BE2C (cell line): Measurements from ENCODE around the gene SLC27A1.

Experiments
- DNase-seq: peaks from one replicate; pipeline ENCODE4 v3.0.0-alpha.2; 2020
- H3K27me3 ChIP-seq: fragments of 250-450 bp; sonication (Bioruptor Pico); 2 replicates; pipeline ENCODE4 v1.5.1; 2020; ENCODE audit warnings: mild to moderate bottlenecking
- H3K36me3 ChIP-seq: fragments of 250-450 bp; sonication (Bioruptor Pico); 2 replicates; pipeline ENCODE4 v1.5.1; 2020; ENCODE audit warnings: mild to moderate bottlenecking
- H3K4me1 ChIP-seq: fragments of 250-450 bp; sonication (Bioruptor Pico); 2 replicates; pipeline ENCODE4 v1.5.1; 2020
- H3K4me3 ChIP-seq: 2 replicates; pipeline ENCODE4 v1.5.1; 2011; ENCODE audit warnings: low read depth, low read length
- H3K9me3 ChIP-seq: fragments of 250-450 bp; sonication (Bioruptor Pico); 2 replicates; pipeline ENCODE4 v1.5.1; 2020
- CTCF ChIP-seq: IDR thresholded peaks from 2 replicates; pipeline ENCODE4 v1.5.1; 2012; ENCODE audit warnings: mild to moderate bottlenecking, low read depth, low read length

SLC27A1 gene

DNA sequence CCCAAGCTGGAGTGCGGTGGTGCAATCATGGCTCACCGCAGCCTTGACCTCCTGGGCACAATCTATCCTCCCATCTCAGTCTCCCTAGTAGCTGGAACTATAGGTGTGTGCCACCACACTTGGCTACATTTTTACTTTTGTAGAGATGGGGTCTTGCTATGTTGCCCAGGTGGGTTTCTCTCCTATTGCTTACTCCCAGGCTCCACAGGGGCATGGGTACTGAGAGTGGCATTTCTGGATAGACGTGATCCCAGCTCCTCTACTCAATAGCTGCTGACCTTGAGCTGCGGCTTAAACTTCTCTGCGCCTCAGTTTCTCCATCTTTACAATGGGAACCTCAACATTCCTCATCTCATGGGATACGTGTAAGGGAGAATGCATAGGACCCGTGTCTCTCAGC is 38.9 kb upstream of the SLC27A1 start:
- no peak for TF ChIP-seq CTCF
- Histone ChIP-seq H3K36me3 (no peaks in the 10 kb centered on the region), H3K27me3 (no peaks in the 10 kb centered on the region), H3K4me3 (no peak overlapping the region), H3K9me3 (no peaks in the 10 kb centered on the region), H3K4me1 (no peaks in the 10 kb centered on the region)
- DNase-seq = no peak

- no peak for TF ChIP-seq CTCF
- Histone ChIP-seq H3K4me3 (no peak overlapping the region), H3K36me3 (no peaks in the 10 kb centered on the region), H3K4me1 (no peaks in the 10 kb centered on the region), H3K9me3 (no peaks in the 10 kb centered on the region), H3K27me3 (peaks cover 6% of the 10 kb centered on the region; the same call in 1 of the 2 replicates)
- no peak for DNase-seq
These were observed 35.1 kb upstream of the SLC27A1 start for GRCh38 chr19:17435218-17435617.

- no peak for TF ChIP-seq CTCF
- H3K27me3 ChIP-seq = peaks cover 6% of the 10 kb centered on the region; the same call in 1 of the 2 replicates
- H3K4me1 ChIP-seq = no peaks in the 10 kb centered on the region
- no peak for DNase-seq
- no peaks in the 10 kb centered on the region for H3K9me3 ChIP-seq
- H3K4me3 ChIP-seq = no peak overlapping the region
- no peaks in the 10 kb centered on the region for H3K36me3 ChIP-seq
These were observed 34.0 kb upstream of the SLC27A1 start for GRCh38 chr19:17436094-17436873.

DNA sequence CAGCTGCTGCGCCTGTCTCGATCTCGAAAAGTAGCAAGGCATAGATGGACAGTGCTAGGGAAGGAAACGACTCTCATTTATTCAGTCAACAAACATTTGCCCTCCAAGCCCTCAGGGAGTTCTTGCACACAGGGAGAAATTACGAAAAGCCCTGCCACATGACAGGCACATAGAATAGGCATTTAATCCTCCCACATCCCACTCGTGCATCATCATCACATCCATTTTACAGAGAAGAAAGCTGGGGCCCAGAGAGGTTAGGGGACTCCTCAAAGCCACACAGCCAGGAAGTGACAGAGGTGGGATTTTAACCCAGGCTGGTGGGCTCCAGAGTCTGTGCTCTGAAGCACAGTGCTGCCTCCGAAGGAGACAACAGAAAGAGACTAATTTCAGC is 33.5 kb upstream of the SLC27A1 start:
- Histone ChIP-seq H3K9me3 (no peaks in the 10 kb centered on the region), H3K27me3 (peaks cover 6% of the 10 kb centered on the region; the same call in 1 of the 2 replicates), H3K36me3 (no peaks in the 10 kb centered on the region), H3K4me1 (no peaks in the 10 kb centered on the region), H3K4me3 (no peak overlapping the region)
- no peak for DNase-seq
- TF ChIP-seq CTCF = no peak

- Histone ChIP-seq H3K27me3 (peaks cover 6% of the 10 kb centered on the region; the same call in 1 of the 2 replicates), H3K4me3 (no peak overlapping the region), H3K36me3 (no peaks in the 10 kb centered on the region), H3K9me3 (no peaks in the 10 kb centered on the region), H3K4me1 (no peaks in the 10 kb centered on the region)
- DNase-seq = peak; percentile 32
- peak; percentile 55 for TF ChIP-seq CTCF
These were observed 28.9 kb upstream of the SLC27A1 start for GRCh38 chr19:17441241-17442021.
